ENCODE measurements around the gene MEF2B. TPM values are rescaled to one million over a fixed set of nuclear protein-coding genes. Genes with fewer than 3 reads are reported as not detected.
A peak's percentile ranks its signal among the peaks of the same experiment; 100 is the strongest.

Gene MEF2B
- total and polyA plus RNA-seq, 10 of the 15 experiments (the other 5 are each of a cell fraction or from before 2014, with no cell fraction given) = 0.09 to 33.0 (median 8.9) TPM

- TF ChIP-seq MEF2B (IDR thresholded peaks at IDR 0.05; ENCODE audit: partially characterized antibody, poor library complexity, severe bottlenecking) (peak; percentile 14), BHLHE40 (IDR thresholded peaks at IDR 0.05; ENCODE audit: borderline replicate concordance in 1 of 2, low read depth in 2 of 2, low read length in 1 of 2) (peak in 1 of 2 experiments; percentile 20; a peak in 1 of 4 replicates), IKZF2 (IDR thresholded peaks at IDR 0.05) (peak; percentile 65 to 74), MXI1 (IDR thresholded peaks at IDR 0.05; ENCODE audit: low read depth, low read length) (no peak), ATF3 (IDR thresholded peaks at IDR 0.05; ENCODE audit: borderline replicate concordance, extremely low read depth, low read depth, low read length) (no peak), POLR2AphosphoS2 (IDR thresholded peaks at IDR 0.05; ENCODE audit: low read depth, low read length) (no peak), EED (IDR thresholded peaks at IDR 0.05; ENCODE audit: low read depth) (peak; percentile 48; the same call in 1 of the 2 replicates)
Measured at GRCh38 chr19:19157808-19158207, 12.3 kb downstream of the MEF2B start (continued).

- peak overlapping the region; percentile 63 for H3K27ac ChIP-seq (ENCODE audit: control insufficient read depth, insufficient read depth)
- peak overlapping the region; percentile 32; the same call in 1 of the 2 replicates for H3K4me3 ChIP-seq
- SMC1A ChIA-PET (ENCODE audit: uncharacterized antibody, unreplicated experiment) = interaction anchor here (0.6 to 7.4 kb wide), 11 partner anchors 8 to 88 kb away, joined by 3 to 83 read pairs (median 6); partner anchors contain the start of genes MEF2B and NR2C2AP
- H3K9ac ChIP-seq (ENCODE audit: control insufficient read depth, insufficient read depth, low read length) = no peak overlapping the region
- no peaks in the 10 kb centered on the region for H3K27me3 ChIP-seq (replicated peaks in 1 of 2; ENCODE audit: control insufficient read depth in 2 of 2, insufficient read depth in 2 of 2, low read length in 1 of 2)
- no TSS peak for BruUV-seq (replicated peaks)
- RAD21 ChIA-PET (ENCODE audit: unreplicated experiment) = interaction anchor here (0.6 to 17.5 kb wide), 7 partner anchors 9 to 473 kb away, joined by 3 to 394 read pairs (median 4); partner anchors contain the start of genes BORCS8, GATAD2A, MEF2B and RFXANK
- 4% methylated on average over 10 of the region's 10 CpGs for WGBS (ENCODE audit: insufficient coverage, insufficient replicate concordance, low lambda C conversion rate, missing lambda C conversion rate)
- intact Hi-C loops (cut with micrococcal nuclease; ENCODE audit: unreplicated experiment) = no loop called here
- H3K9me3 ChIP-seq (replicated peaks; ENCODE audit: control insufficient read depth, insufficient read depth, low read length) = no peaks in the 10 kb centered on the region; the same call in 2 of the 3 replicates
- DNase-seq (ENCODE audit: low read depth, low spot score) = peak; percentile 84
- peaks cover 64% of the 10 kb centered on the region for H3K4me1 ChIP-seq (ENCODE audit: control insufficient read depth, insufficient read depth, low read length)
- peak overlapping the region; percentile 53 for H3K4me2 ChIP-seq (ENCODE audit: control insufficient read depth, insufficient read depth)
- CTCF ChIA-PET = interaction anchor here (0.8 to 11.3 kb wide), 10 partner anchors 8 to 334 kb away, joined by 3 to 135 read pairs (median 5); partner anchors contain the start of genes GATAD2A and MEF2B
- POLR2A ChIA-PET = interaction anchor here (0.9 to 7.7 kb wide), 6 partner anchors 10 to 442 kb away, joined by 3 to 74 read pairs (median 7); partner anchors contain the start of genes BORCS8, MEF2B and RFXANK
- H4K20me1 ChIP-seq (ENCODE audit: control insufficient read depth, insufficient read depth) = no peaks in the 10 kb centered on the region
- H2AFZ ChIP-seq (ENCODE audit: control insufficient read depth, low read depth, low read length) = no peak overlapping the region
- peaks cover 0 to 3% of the 10 kb centered on the region in 2 experiments; a peak in 1 of 4 replicates for H3K36me3 ChIP-seq (ENCODE audit: control insufficient read depth in 2 of 2, insufficient read depth in 2 of 2, low read length in 1 of 2)
- in situ Hi-C loops (cut with MboI) = no loop called here
- FAIRE-seq = peak; percentile 54
- H3K79me2 ChIP-seq (ENCODE audit: control insufficient read depth, insufficient read depth, low read length) = peaks cover 2% of the 10 kb centered on the region
- ATAC-seq = peak; percentile 69
- TF ChIP-seq, protein P1, sequence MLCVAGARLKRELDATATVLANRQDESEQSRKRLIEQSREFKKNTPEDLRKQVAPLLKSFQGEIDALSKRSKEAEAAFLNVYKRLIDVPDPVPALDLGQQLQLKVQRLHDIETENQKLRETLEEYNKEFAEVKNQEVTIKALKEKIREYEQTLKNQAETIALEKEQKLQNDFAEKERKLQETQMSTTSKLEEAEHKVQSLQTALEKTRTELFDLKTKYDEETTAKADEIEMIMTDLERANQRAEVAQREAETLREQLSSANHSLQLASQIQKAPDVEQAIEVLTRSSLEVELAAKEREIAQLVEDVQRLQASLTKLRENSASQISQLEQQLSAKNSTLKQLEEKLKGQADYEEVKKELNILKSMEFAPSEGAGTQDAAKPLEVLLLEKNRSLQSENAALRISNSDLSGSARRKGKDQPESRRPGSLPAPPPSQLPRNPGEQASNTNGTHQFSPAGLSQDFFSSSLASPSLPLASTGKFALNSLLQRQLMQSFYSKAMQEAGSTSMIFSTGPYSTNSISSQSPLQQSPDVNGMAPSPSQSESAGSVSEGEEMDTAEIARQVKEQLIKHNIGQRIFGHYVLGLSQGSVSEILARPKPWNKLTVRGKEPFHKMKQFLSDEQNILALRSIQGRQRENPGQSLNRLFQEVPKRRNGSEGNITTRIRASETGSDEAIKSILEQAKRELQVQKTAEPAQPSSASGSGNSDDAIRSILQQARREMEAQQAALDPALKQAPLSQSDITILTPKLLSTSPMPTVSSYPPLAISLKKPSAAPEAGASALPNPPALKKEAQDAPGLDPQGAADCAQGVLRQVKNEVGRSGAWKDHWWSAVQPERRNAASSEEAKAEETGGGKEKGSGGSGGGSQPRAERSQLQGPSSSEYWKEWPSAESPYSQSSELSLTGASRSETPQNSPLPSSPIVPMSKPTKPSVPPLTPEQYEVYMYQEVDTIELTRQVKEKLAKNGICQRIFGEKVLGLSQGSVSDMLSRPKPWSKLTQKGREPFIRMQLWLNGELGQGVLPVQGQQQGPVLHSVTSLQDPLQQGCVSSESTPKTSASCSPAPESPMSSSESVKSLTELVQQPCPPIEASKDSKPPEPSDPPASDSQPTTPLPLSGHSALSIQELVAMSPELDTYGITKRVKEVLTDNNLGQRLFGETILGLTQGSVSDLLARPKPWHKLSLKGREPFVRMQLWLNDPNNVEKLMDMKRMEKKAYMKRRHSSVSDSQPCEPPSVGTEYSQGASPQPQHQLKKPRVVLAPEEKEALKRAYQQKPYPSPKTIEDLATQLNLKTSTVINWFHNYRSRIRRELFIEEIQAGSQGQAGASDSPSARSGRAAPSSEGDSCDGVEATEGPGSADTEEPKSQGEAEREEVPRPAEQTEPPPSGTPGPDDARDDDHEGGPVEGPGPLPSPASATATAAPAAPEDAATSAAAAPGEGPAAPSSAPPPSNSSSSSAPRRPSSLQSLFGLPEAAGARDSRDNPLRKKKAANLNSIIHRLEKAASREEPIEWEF (IDR thresholded peaks at IDR 0.05; ENCODE audit: insufficient replicate concordance, low read depth, low read length) = no peak
- TF ChIP-seq EP300 (IDR thresholded peaks at IDR 0.05; ENCODE audit: borderline replicate concordance in 1 of 2, control insufficient read depth in 1 of 2, low read depth in 2 of 2, low read length in 2 of 2) (0 out of 4 replicates have a peak, but pooled peaks of 1 of the 2 experiments have one; percentile 16), BMI1 (IDR thresholded peaks at IDR 0.05; ENCODE audit: borderline replicate concordance) (no peak), ZNF622 (IDR thresholded peaks at IDR 0.05) (no peak), SUZ12 (IDR thresholded peaks at IDR 0.05; ENCODE audit: unreplicated experiment) (no peak), NFYB (IDR thresholded peaks at IDR 0.05; ENCODE audit: insufficient read depth, low read depth, low read length) (no peak)
Measured at GRCh38 chr19:19155495-19156219, 14.4 kb downstream of the MEF2B start.
